HEK293 (cell line): ENCODE results near the gene NTMT1.

Source experiments
- CTCF ChIA-PET: fragments of 350-600 bp; formaldehyde crosslinking; extraction: SDS; loops from one replicate; lab custom pipeline; 2021; ENCODE audit warnings: antibody characterized with exemption; lab: Yijun Ruan, JAX
- POLR2A ChIA-PET: fragments of 300-600 bp; formaldehyde crosslinking; extraction: SDS; loops from one replicate; lab custom pipeline; 2020; ENCODE audit warnings: antibody characterized with exemption, inconsistent platforms; lab: Yijun Ruan, JAX
- H3K27ac ChIP-seq: fragments of 200-500 bp; sonication (Bioruptor generic); 2 replicates; pipeline ENCODE4 v1.5.1; 2014; ENCODE audit warnings: low read depth, low read length, control low read depth, inconsistent platforms; ENCODE audit errors: extremely low read depth
- H3K36me3 ChIP-seq, 2 experiments: fragments of 200-500 bp in 1 of 2; sonication (Bioruptor generic) in 1 of 2; 1 replicate in 1 of 2; 2 replicates in 1 of 2; pipeline ENCODE4 v1.5.1; 2014 to 2017; ENCODE audit warnings: inconsistent platforms in 2 of 2, low read length in 2 of 2; ENCODE audit not compliant: control insufficient read depth in 2 of 2, insufficient read depth in 1 of 2
- H3K4me1 ChIP-seq: fragments of 200-500 bp; sonication (Bioruptor generic); 2 replicates; pipeline ENCODE4 v1.5.1; 2014; ENCODE audit warnings: mild to moderate bottlenecking, low read length, inconsistent platforms; ENCODE audit not compliant: control insufficient read depth, insufficient read depth
- H3K4me3 ChIP-seq: 2 replicates; pipeline ENCODE4 v1.5.1; 2011; ENCODE audit warnings: low read depth, mild to moderate bottlenecking, control low read depth, low read length, moderate library complexity
- H3K9me3 ChIP-seq: fragments of 200-500 bp; sonication (Bioruptor generic); 2 replicates; pipeline ENCODE4 v1.5.1; 2014; ENCODE audit warnings: low read depth, low read length, inconsistent platforms; ENCODE audit not compliant: control insufficient read depth, insufficient read depth
- EGR2 ChIP-seq: fragments of 450-650 bp; formaldehyde crosslinking; IDR thresholded peaks from 2 replicates; pipeline ENCODE4 v1.5.1; 2016; ENCODE audit warnings: low read depth, missing biosample characterization, missing genetic modification characterization
- INSM2 ChIP-seq: fragments of 450-650 bp; formaldehyde crosslinking; IDR thresholded peaks from 2 replicates; pipeline ENCODE4 v1.5.1; 2016; ENCODE audit warnings: missing biosample characterization, missing genetic modification characterization
- KLF1 ChIP-seq: fragments of 450-650 bp; formaldehyde crosslinking; IDR thresholded peaks from 2 replicates; pipeline ENCODE4 v1.5.1; 2016; ENCODE audit warnings: missing biosample characterization, missing genetic modification characterization
- SCRT1 ChIP-seq: fragments of 450-650 bp; formaldehyde crosslinking; IDR thresholded peaks from 2 replicates; pipeline ENCODE4 v1.5.1; 2016; ENCODE audit warnings: missing biosample characterization, missing genetic modification characterization, borderline replicate concordance
- SCRT2 ChIP-seq: fragments of 450-650 bp; formaldehyde crosslinking; IDR thresholded peaks from 2 replicates; pipeline ENCODE4 v1.5.1; 2016; ENCODE audit warnings: missing biosample characterization, missing genetic modification characterization
- TCF7L2 ChIP-seq: IDR thresholded peaks from 2 replicates; pipeline ENCODE4 v1.6.1; 2011; ENCODE audit warnings: low read depth, mild to moderate bottlenecking, inconsistent platforms, low read length, moderate library complexity, borderline replicate concordance
- ZBTB17 ChIP-seq: fragments of 450-650 bp; formaldehyde crosslinking; IDR thresholded peaks from 2 replicates; pipeline ENCODE4 v1.5.1; 2016; ENCODE audit warnings: missing biosample characterization, missing genetic modification characterization
- ZNF133 ChIP-seq: fragments of 450-650 bp; formaldehyde crosslinking; IDR thresholded peaks from 2 replicates; pipeline ENCODE4 v1.5.1; 2016; ENCODE audit warnings: missing biosample characterization, missing genetic modification characterization
- ZNF138 ChIP-seq: fragments of 450-650 bp; formaldehyde crosslinking; IDR thresholded peaks from 2 replicates; pipeline ENCODE4 v1.5.1; 2016; ENCODE audit warnings: missing biosample characterization, missing genetic modification characterization, borderline replicate concordance
- ZNF202 ChIP-seq: fragments of 450-650 bp; formaldehyde crosslinking; IDR thresholded peaks from 2 replicates; pipeline ENCODE4 v1.5.1; 2016; ENCODE audit warnings: missing biosample characterization, missing genetic modification characterization, borderline replicate concordance
- ZNF23 ChIP-seq: fragments of 450-650 bp; formaldehyde crosslinking; IDR thresholded peaks from 2 replicates; pipeline ENCODE4 v1.5.1; 2016; ENCODE audit warnings: missing biosample characterization, missing genetic modification characterization, borderline replicate concordance
- ZNF274 ChIP-seq, 2 experiments: fragments of 200-500 bp in 1 of 2; fragments of 450-650 bp in 1 of 2; sonication (Bioruptor generic) in 1 of 2; formaldehyde crosslinking in 1 of 2; IDR thresholded peaks; 2 replicates each; pipeline versions ENCODE4 v1.5.1 to v1.6.1; 2014 to 2016; ENCODE audit warnings: borderline replicate concordance in 1 of 2, inconsistent platforms in 1 of 2, low read length in 1 of 2, missing biosample characterization in 1 of 2, missing genetic modification characterization in 1 of 2
- ZNF324 ChIP-seq: fragments of 450-650 bp; formaldehyde crosslinking; IDR thresholded peaks from 2 replicates; pipeline ENCODE4 v1.5.1; 2016; ENCODE audit warnings: missing biosample characterization, missing genetic modification characterization
- ZNF426 ChIP-seq: fragments of 450-650 bp; formaldehyde crosslinking; IDR thresholded peaks from 2 replicates; pipeline ENCODE4 v1.5.1; 2017; ENCODE audit warnings: missing biosample characterization, missing genetic modification characterization, mild to moderate bottlenecking, inconsistent platforms, moderate library complexity
- ZNF510 ChIP-seq: fragments of 450-650 bp; formaldehyde crosslinking; IDR thresholded peaks from 2 replicates; pipeline ENCODE4 v1.5.1; 2018; ENCODE audit warnings: mild to moderate bottlenecking, missing genetic modification characterization, missing biosample characterization; ENCODE audit not compliant: insufficient replicate concordance
- ZNF561 ChIP-seq: fragments of 450-650 bp; IDR thresholded peaks from 2 replicates; pipeline ENCODE4 v1.5.1; 2018; ENCODE audit warnings: missing biosample characterization, missing genetic modification characterization, borderline replicate concordance
- ZNF76 ChIP-seq: fragments of 450-650 bp; formaldehyde crosslinking; IDR thresholded peaks from 2 replicates; pipeline ENCODE4; 2016; ENCODE audit warnings: low read depth, missing biosample characterization, missing genetic modification characterization, borderline replicate concordance
- ZNF843 ChIP-seq: fragments of 450-650 bp; formaldehyde crosslinking; IDR thresholded peaks from 2 replicates; pipeline ENCODE4 v1.5.1; 2016; ENCODE audit warnings: missing biosample characterization, missing genetic modification characterization
- ZSCAN16 ChIP-seq: fragments of 450-650 bp; formaldehyde crosslinking; IDR thresholded peaks from 2 replicates; pipeline ENCODE4 v1.5.1; 2016; ENCODE audit warnings: missing biosample characterization, missing genetic modification characterization

NTMT1 gene

GRCh38 chr9:129611307-129611800 lies 14.6 kb upstream of the NTMT1 start (continued):
- no peak for TF ChIP-seq ZNF133 (tag by site-specific recombination)
- no peak for TF ChIP-seq ZSCAN16
- no peak; the same call in 1 of the 2 replicates for TF ChIP-seq ZNF324
- TF ChIP-seq ZNF843 (tag by site-specific recombination): no peak
- TF ChIP-seq TCF7L2: no peak
- peak; percentile 73; the same call in 1 of the 2 replicates for TF ChIP-seq ZNF76 (tag by site-specific recombination)
- 0 out of 2 replicates have a peak, but pooled peaks have one; percentile 13 for TF ChIP-seq SCRT2 (tag by site-specific recombination)
- TF ChIP-seq ZNF426 (tag by site-specific recombination): no peak
- TF ChIP-seq ZNF138: no peak
- no peak for TF ChIP-seq ZNF274 (IDR thresholded peaks at IDR 0.05; ENCODE audit: low read length)
- TF ChIP-seq ZNF274 (tag by site-specific recombination; IDR thresholded peaks at IDR 0.05; ENCODE audit: borderline replicate concordance): no peak
- peak; percentile 89 for TF ChIP-seq EGR2 (tag by site-specific recombination)

DNA sequence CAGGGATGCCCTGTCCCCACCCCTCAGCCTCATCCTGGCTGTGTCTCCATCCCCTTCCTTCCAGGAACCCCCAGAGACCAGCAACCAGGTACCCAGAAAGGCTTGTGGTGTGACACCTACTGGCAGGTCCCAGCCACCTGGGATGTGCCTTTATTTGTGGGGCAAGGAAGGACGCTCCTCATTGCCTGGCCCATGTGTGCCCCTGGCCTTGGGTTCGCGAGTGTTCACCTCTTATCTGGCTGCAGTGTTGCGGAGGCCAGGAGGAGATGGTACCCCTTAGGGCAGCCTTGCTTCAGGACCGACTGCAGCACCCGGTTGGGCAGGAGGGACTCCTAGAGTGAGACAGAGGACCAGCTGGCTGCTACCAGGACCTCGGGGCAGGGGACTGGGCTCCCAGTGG lies 13.8 kb upstream of the NTMT1 start:
- no peak for TF ChIP-seq SCRT1 (tag by site-specific recombination)
- no peaks in the 10 kb centered on the region for H3K36me3 ChIP-seq
- H3K9me3 ChIP-seq: no peaks in the 10 kb centered on the region
- POLR2A ChIA-PET: no interaction called here
- no peak overlapping the region for H3K4me3 ChIP-seq
- CTCF ChIA-PET: interaction anchor here (0.6 to 23.4 kb wide), 9 partner anchors 11 to 977 kb away, joined by 3 to 507 read pairs (median 5); partner anchors contain the start of genes ASB6, C9orf50 and NTMT1
- no peaks in the 10 kb centered on the region; the same call in 1 of the 2 replicates for H3K4me1 ChIP-seq
- H3K27ac ChIP-seq: no peak overlapping the region

DNA sequence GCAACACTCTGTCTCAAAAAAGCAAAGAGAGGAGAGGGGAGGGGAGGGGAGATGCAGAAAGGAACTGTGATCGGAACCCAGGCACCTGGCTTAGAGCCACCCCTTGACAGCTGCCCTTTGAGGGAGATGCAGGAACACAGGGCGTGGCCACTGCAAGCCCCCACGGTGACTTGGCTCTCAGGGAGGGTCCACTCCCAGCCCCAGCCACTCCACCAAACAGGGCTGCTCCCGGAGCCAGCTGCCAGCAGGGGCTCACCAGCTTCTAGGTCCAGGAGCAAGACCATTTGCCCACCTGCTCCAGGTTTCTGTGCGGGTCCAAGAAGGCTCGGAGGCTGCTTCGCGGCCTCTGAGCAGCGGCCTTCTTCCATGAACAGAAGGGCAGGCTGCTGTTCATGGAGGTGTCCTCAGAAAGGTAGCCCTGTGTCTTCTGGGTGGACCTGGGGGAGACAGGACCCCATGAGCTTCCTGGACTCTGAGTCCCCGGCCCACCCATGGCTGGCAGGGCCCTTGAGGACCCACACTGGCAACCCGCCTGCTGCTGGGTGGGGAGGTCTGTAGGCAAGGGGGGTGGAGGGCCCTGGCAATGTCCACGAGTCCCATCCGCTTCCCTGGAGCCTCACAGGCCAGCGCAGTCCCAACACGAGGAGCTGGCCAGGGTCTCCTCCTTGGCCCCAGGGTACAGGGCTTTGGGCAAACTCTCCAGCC lies 13.0 kb upstream of the NTMT1 start:
- POLR2A ChIA-PET: no interaction called here

More for the DNA sequence above, 13.0 kb upstream of the NTMT1 start:
- TF ChIP-seq ZNF202 (no peak), INSM2 (no peak), ZNF561 (no peak), ZNF23 (tag by site-specific recombination) (no peak), ZNF510 (no peak), ZBTB17 (tag by site-specific recombination) (no peak), KLF1 (tag by site-specific recombination) (peak; percentile 53; the same call in 1 of the 2 replicates)
- Histone ChIP-seq H3K36me3 (no peaks in the 10 kb centered on the region), H3K4me1 (no peaks in the 10 kb centered on the region; the same call in 1 of the 2 replicates), H3K27ac (no peak overlapping the region), H3K4me3 (no peak overlapping the region), H3K9me3 (no peaks in the 10 kb centered on the region)
- CTCF ChIA-PET: interaction anchor here (0.6 to 23.4 kb wide), 14 partner anchors 10 to 1795 kb away, joined by 3 to 507 read pairs (median 4); partner anchors contain the start of genes C9orf50 and NTMT1
